Testis (tissue), 3 donors: ENCODE data around the gene CIBAR2. TPM values are rescaled to one million over a fixed set of nuclear protein-coding genes. Genes with fewer than 3 reads are reported as not detected.

Source experiments
- DNase-seq: peaks from one replicate; pipeline ENCODE4 v3.0.0-alpha.2; 2019
- H3K27ac ChIP-seq, 2 donors: fragments of 200-600 bp; sonication (generic); one replicate each; pipeline ENCODE4 v1.5.1; 2019
- H3K27me3 ChIP-seq: fragments of 200-600 bp; sonication (generic); one replicate; pipeline ENCODE4 v1.5.1; 2019
- H3K36me3 ChIP-seq: fragments of 200-600 bp; sonication (generic); one replicate; pipeline ENCODE4 v1.5.1; 2017; ENCODE audit warnings: low read depth; ENCODE audit errors: missing control alignments
- H3K4me1 ChIP-seq: fragments of 200-600 bp; sonication (generic); one replicate; pipeline ENCODE4 v1.5.1; 2019
- H3K4me3 ChIP-seq, 2 donors: fragments of 200-600 bp; sonication (generic); one replicate each; pipeline ENCODE4 v1.5.1; 2017 to 2019
- H3K9me3 ChIP-seq: fragments of 200-600 bp; sonication (generic); one replicate; pipeline ENCODE4 v1.5.1; 2017
- CTCF ChIP-seq, 3 experiments: fragments of 450-650 bp in 2 of 3; fragments of 200-600 bp in 1 of 3; sonication (generic) in 1 of 3; IDR thresholded peaks; one replicate each; pipeline ENCODE4 v1.5.1; 2016 to 2019; ENCODE audit warnings: antibody characterized with exemption in 3 of 3, mild to moderate bottlenecking in 2 of 3, moderate library complexity in 1 of 3
- POLR2A ChIP-seq: fragments of 450-650 bp; IDR thresholded peaks from one replicate; pipeline ENCODE4 v1.6.1; 2017; ENCODE audit warnings: antibody characterized with exemption, mild to moderate bottlenecking, moderate library complexity
- WGBS, 2 donors: methylation state at CpG; one replicate each; pipeline ENCODE4 v1.1.5; 2018; 5-methylcytosine and 5-hydroxymethylcytosine counted together
- intact Hi-C: fragments of 100-400 bp; cut with DNase I; formaldehyde crosslinking; loops from one replicate; pipeline ENCODE4 v1.15.1; 2023; ENCODE audit warnings: low total_unique reads
- polyA plus RNA-seq: library from polyadenylated mRNA; stranded (reverse); fragments of 350-450 nt; fragmentation: Illumina TruSeq; extraction: RNeasy Lipid Tissue Mini Kit (QIAGEN cat#74804); gene quantifications from one replicate; pipeline ENCODE4 v1.2.3, GENCODE V29; 2014; ENCODE audit warnings: low read depth, low replicate concordance; ENCODE audit not compliant: insufficient read depth
- total RNA-seq, 2 donors: library from RNA; depleted of rRNA; stranded (reverse); fragments of >200 nt; gene quantifications; one replicate each; pipeline ENCODE4 v1.2.3, GENCODE V29; 2016

CIBAR2 gene
- total and polyA plus RNA-seq, 3 donors from 2014 or later = 0.24 to 1.6 TPM; not detected in 1

GRCh38 chr16:85094812-85095211 lies 17.5 kb downstream of the CIBAR2 start:
- TF ChIP-seq CTCF (IDR thresholded peaks at IDR 0.05) = no peak
- no peak for TF ChIP-seq POLR2A
- Histone ChIP-seq H3K36me3 (no peaks in the 10 kb centered on the region), H3K27ac (no peak overlapping the region), H3K27me3 (no peaks in the 10 kb centered on the region), H3K9me3 (no peaks in the 10 kb centered on the region), H3K4me1 (peaks cover 37% of the 10 kb centered on the region), H3K4me3 (no peak overlapping the region)
- no peak for DNase-seq
- intact Hi-C loops = no loop called here
- WGBS, 2 donors = 67 to 82% methylated on average over 5 to 12 of the region's 12 CpGs

- no peak for DNase-seq
- H3K4me1 ChIP-seq = peaks cover 43% of the 10 kb centered on the region
- no peaks in the 10 kb centered on the region for H3K27me3 ChIP-seq
- no peaks in the 10 kb centered on the region for H3K36me3 ChIP-seq
- intact Hi-C loops = no loop called here
- no peak overlapping the region for H3K27ac ChIP-seq
- TF ChIP-seq POLR2A = no peak
- no peak for TF ChIP-seq CTCF (IDR thresholded peaks at IDR 0.05)
- no peak overlapping the region for H3K4me3 ChIP-seq
- no peaks in the 10 kb centered on the region for H3K9me3 ChIP-seq
- WGBS, 2 donors = 65 to 75% methylated on average over 12 of the region's 12 CpGs
Observed at GRCh38 chr16:85094176-85094805, 18.0 kb downstream of the CIBAR2 start.

- intact Hi-C loops = no loop called here
- DNase-seq = no peak
- peaks cover 44% of the 10 kb centered on the region for H3K4me1 ChIP-seq
- no peaks in the 10 kb centered on the region for H3K36me3 ChIP-seq
- no peaks in the 10 kb centered on the region for H3K9me3 ChIP-seq
- no peaks in the 10 kb centered on the region for H3K27me3 ChIP-seq
- H3K4me3 ChIP-seq = no peak overlapping the region
- no peak overlapping the region for H3K27ac ChIP-seq
- WGBS, 2 donors = 75 to 82% methylated on average over 13 of the region's 13 CpGs
- TF ChIP-seq CTCF (IDR thresholded peaks at IDR 0.05) (no peak), POLR2A (no peak)
Observed at GRCh38 chr16:85093705-85094104, 18.6 kb downstream of the CIBAR2 start.

GRCh38 chr16:85092851-85093250 lies 19.4 kb downstream of the CIBAR2 start:
- intact Hi-C loops = no loop called here
- H3K4me3 ChIP-seq = no peak overlapping the region
- peaks cover 39% of the 10 kb centered on the region for H3K4me1 ChIP-seq
- H3K27me3 ChIP-seq = no peaks in the 10 kb centered on the region
- H3K36me3 ChIP-seq = no peaks in the 10 kb centered on the region
- no peak for TF ChIP-seq CTCF (IDR thresholded peaks at IDR 0.05)
- no peak for TF ChIP-seq POLR2A
- no peaks in the 10 kb centered on the region for H3K9me3 ChIP-seq
- no peak for DNase-seq
- WGBS, 2 donors = 39 to 61% methylated on average over 8 to 18 of the region's 18 CpGs
- no peak overlapping the region for H3K27ac ChIP-seq

GRCh38 chr16:85092309-85092708 lies 20.0 kb downstream of the CIBAR2 start:
- no peaks in the 10 kb centered on the region for H3K36me3 ChIP-seq
- H3K27ac ChIP-seq = no peak overlapping the region
- H3K4me1 ChIP-seq = peaks cover 39% of the 10 kb centered on the region
- TF ChIP-seq CTCF (IDR thresholded peaks at IDR 0.05) (no peak), POLR2A (no peak)
- intact Hi-C loops = no loop called here
- WGBS, 2 donors = 52 to 67% methylated on average over 9 of the region's 9 CpGs
- no peak overlapping the region for H3K4me3 ChIP-seq
- H3K9me3 ChIP-seq = no peaks in the 10 kb centered on the region
- no peak for DNase-seq
- H3K27me3 ChIP-seq = no peaks in the 10 kb centered on the region
